Neuron (in vitro differentiated cells): Measurements from ENCODE around the gene MAP2K6.

Source experiments
- H2AFZ ChIP-seq: one replicate; pipeline ENCODE4 v1.6.1; 2013; ENCODE audit warnings: low read depth, mild to moderate bottlenecking, inconsistent platforms, low read length, moderate library complexity
- H3K27me3 ChIP-seq: one replicate; pipeline ENCODE4 v1.6.1; 2013; ENCODE audit warnings: low read length; ENCODE audit not compliant: insufficient read depth
- H3K36me3 ChIP-seq: one replicate; pipeline ENCODE4 v1.6.1; 2013; ENCODE audit warnings: low read length; ENCODE audit not compliant: insufficient read depth
- H3K4me1 ChIP-seq: one replicate; pipeline ENCODE4 v1.6.1; 2013; ENCODE audit warnings: low read length; ENCODE audit not compliant: insufficient read depth
- H3K4me3 ChIP-seq: 2 replicates; pipeline ENCODE4 v1.5.1; 2013; ENCODE audit warnings: mild to moderate bottlenecking, low read length, moderate library complexity
- H3K9me3 ChIP-seq: one replicate; pipeline ENCODE4 v1.6.1; 2013; ENCODE audit warnings: low read length

Gene MAP2K6

GRCh38 chr17:69597898-69598692 is 183.6 kb downstream of the MAP2K6 start:
- Histone ChIP-seq H3K4me1 (no peaks in the 10 kb centered on the region), H3K9me3 (no peaks in the 10 kb centered on the region), H2AFZ (no peak overlapping the region), H3K4me3 (no peak overlapping the region), H3K27me3 (no peaks in the 10 kb centered on the region), H3K36me3 (no peaks in the 10 kb centered on the region)

DNA sequence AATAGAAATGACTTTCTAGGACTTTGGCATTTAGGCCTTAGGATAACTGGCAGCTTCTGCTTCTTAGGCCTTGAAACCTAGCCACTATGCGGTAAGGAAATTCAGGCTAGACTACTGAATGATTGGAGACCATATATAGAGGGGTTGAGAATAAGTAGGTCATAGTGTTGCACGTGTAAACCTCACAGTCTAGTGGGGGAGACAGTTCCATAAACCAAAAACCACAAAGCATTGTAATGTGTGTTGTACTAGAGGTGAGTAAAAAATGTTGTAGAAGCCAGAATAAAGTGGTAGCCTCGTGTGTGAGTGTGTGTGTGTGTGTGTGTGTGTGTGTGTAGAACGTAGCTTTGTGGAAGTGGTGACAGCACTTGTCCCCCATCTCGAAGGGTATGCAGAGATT is 188.5 kb downstream of the MAP2K6 start:
- Histone ChIP-seq H2AFZ (no peak overlapping the region), H3K4me1 (peaks cover 13% of the 10 kb centered on the region), H3K9me3 (no peaks in the 10 kb centered on the region), H3K4me3 (no peak overlapping the region), H3K27me3 (no peaks in the 10 kb centered on the region), H3K36me3 (no peaks in the 10 kb centered on the region)
